Measurements from ENCODE around the gene TNFSF18.
"Not testable (repeated sequence)": the region's sequence is repeated elsewhere in the genome, so short reads cannot be mapped to it uniquely, and the experiment has no call there.

Gene TNFSF18

GRCh38 chr1:173084292-173084691, 33.6 kb upstream of the TNFSF18 start:
- TF ChIP-seq, protein P1, sequence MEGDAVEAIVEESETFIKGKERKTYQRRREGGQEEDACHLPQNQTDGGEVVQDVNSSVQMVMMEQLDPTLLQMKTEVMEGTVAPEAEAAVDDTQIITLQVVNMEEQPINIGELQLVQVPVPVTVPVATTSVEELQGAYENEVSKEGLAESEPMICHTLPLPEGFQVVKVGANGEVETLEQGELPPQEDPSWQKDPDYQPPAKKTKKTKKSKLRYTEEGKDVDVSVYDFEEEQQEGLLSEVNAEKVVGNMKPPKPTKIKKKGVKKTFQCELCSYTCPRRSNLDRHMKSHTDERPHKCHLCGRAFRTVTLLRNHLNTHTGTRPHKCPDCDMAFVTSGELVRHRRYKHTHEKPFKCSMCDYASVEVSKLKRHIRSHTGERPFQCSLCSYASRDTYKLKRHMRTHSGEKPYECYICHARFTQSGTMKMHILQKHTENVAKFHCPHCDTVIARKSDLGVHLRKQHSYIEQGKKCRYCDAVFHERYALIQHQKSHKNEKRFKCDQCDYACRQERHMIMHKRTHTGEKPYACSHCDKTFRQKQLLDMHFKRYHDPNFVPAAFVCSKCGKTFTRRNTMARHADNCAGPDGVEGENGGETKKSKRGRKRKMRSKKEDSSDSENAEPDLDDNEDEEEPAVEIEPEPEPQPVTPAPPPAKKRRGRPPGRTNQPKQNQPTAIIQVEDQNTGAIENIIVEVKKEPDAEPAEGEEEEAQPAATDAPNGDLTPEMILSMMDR (IDR thresholded peaks at IDR 0.05; ENCODE audit: low read depth, low read length), result no peak
- DNase-seq (ENCODE audit: extremely low read depth, low read depth), result no peak

GRCh38 chr1:173082913-173083312, 32.2 kb upstream of the TNFSF18 start:
- no peak for DNase-seq (ENCODE audit: extremely low read depth, low read depth)
- TF ChIP-seq, protein P1 (IDR thresholded peaks at IDR 0.05; ENCODE audit: low read depth, low read length), result no peak

DNA sequence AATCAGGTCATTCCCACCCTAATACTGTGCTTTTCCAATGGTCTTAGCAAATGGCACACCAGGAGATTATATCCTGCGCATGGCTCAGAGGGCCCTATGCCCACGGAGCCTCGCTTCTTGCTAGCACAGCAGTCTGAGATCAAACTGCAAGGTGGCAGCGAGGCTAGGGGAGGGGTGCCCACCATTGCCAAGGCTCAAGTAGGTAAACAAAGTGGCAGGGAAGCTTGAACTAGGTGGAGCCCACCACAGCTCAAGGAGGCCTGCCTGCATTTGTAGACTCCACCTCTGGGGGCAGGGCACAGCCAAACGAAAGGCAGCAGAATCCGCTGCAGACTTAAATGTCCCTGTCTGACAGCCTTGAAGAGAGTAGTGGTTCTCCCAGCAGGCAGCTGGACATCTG, 23.5 kb upstream of the TNFSF18 start:
- not testable (repeated sequence) for DNase-seq (ENCODE audit: extremely low read depth, low read depth)

DNA sequence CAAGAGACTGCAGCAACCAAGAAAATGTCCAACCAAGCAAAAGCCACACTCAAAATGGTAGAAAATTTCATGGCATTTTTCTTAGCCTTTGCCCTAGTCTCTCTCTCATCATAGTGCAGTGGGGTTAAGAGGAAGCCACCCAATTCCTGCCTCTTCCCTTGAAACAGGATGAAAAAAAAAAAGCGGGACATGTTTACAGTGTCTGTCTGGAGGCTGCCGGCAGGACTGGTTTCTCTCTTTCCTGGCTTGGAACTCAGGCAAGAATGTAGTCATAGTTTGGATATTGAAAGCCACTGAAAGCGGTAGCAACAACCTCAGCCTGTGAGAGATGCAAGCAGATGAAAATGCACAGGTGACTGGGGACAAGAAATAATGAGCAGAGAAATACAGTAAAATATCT, 13.3 kb upstream of the TNFSF18 start:
- TF ChIP-seq, protein P1 (IDR thresholded peaks at IDR 0.05; ENCODE audit: low read depth, low read length), result no peak
- DNase-seq (ENCODE audit: extremely low read depth, low read depth), result no peak

DNA sequence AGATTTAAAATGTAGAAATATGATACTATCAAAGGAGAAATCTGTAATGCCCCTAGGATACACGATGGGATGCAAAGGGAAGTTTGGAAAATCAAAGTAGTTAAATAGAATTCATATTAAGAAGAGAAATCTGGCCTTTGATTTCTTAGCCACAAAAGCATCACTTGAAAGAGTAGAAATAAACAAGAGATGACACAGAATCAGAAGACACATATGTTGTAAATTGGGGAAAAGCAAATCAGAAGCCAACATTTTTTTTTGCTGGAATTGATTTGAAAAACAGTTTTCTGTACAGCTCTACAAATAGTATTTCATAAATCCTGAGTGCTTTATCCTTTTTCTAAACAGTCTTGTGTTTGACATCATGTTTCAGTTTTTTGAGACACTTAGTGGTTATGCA, 12.4 kb upstream of the TNFSF18 start:
- DNase-seq (ENCODE audit: extremely low read depth, low read depth), result no peak
- TF ChIP-seq, protein P1 (IDR thresholded peaks at IDR 0.05; ENCODE audit: low read depth, low read length), result no peak

DNA sequence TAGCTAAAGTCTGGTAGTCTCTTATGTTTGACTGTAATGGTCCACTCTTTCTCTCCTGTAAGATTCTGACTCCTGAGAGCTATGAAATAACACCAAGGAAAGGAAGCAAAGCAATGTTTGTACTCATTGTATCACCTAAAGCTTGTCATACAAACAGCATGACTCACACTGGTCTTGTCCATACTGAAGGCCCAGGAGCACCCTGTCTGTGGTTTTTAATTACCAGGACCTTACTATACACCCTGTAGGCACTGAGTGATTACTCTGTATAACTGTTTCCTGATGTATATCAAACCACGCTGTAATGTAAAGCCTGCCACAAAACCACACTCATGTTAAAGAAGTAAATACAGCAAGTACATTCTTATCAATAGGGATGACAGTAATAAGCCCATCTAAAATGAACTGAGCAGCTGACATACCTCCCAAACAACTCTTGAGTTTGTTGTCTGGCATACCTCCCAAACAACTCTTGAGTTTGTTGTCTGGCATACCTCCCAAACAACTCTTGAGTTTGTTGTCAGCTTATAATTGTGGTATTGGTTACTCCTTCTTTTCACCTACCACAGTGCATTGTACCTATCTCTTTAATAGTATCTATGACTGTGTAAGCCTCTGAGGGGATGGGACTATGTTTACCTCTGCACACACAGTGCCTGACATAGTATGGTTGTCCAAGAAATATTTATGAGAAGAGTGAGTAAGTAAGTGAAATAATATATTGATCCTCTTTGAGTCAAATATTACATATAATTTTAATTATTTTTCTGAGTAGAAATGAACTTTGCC, 11.6 kb upstream of the TNFSF18 start:
- TF ChIP-seq, protein P1 (IDR thresholded peaks at IDR 0.05; ENCODE audit: low read depth, low read length), result no peak

DNA sequence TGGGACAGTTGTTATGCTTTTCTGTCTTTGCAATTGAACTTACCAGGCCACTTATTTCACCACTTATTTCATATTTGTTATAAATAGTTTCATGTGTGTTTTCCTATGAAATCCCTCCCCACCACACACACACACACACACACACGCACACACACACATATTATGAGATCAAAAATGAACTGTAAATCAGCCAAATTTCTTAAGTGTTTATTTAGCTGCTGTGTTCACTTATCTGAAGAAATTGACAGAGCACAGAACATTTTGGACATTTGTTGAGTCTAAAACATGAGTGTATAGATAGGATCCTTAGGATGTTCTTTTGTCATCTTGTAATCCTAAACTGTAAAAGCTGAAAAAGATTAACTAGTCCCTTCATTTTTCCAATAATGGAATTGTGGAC, 7.8 kb upstream of the TNFSF18 start:
- TF ChIP-seq, protein P1 (IDR thresholded peaks at IDR 0.05; ENCODE audit: low read depth, low read length), result no peak
- DNase-seq (ENCODE audit: extremely low read depth, low read depth), result no peak

More for the DNA sequence above, 11.6 kb upstream of the TNFSF18 start:
- DNase-seq (ENCODE audit: extremely low read depth, low read depth), result no peak

DNA sequence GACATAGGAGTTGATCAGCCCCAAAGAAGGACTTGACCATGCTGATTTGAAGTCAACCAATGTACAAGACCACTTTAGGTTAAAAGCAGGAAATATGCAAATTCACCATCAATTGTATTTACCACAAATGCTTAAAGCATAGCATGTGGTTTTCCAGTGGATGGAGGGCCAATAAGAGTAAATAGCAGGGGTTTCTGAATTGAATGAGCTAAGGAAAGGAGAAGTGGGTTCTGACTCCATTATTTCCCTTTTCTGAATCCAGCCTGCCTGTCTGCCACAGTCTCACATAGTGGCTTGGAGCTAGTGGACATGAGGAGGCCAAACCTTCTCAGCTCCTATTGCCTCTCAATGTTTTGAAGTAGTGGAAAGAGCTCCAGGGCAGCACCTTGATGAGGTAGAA, 7.2 kb upstream of the TNFSF18 start:
- TF ChIP-seq, protein P1 (IDR thresholded peaks at IDR 0.05; ENCODE audit: low read depth, low read length), result no peak
- DNase-seq (ENCODE audit: extremely low read depth, low read depth), result no peak
